HEK293T (cell line): ENCODE data around the gene NOTCH3.

Experiments used
- BHLHE40 ChIP-seq: fragments of 450-650 bp; IDR thresholded peaks from 2 replicates; pipeline ENCODE4 v1.6.1; 2016; ENCODE audit warnings: mild to moderate bottlenecking, moderate library complexity, borderline replicate concordance
- FOXK2 ChIP-seq: fragments of 450-650 bp; IDR thresholded peaks from 2 replicates; pipeline ENCODE4 v1.6.1; 2016; ENCODE audit warnings: mild to moderate bottlenecking
- SUZ12 ChIP-seq: fragments of 450-650 bp; IDR thresholded peaks from 2 replicates; pipeline ENCODE4 v1.6.1; 2016; ENCODE audit warnings: mild to moderate bottlenecking

- no peak for TF ChIP-seq FOXK2
- TF ChIP-seq BHLHE40, result no peak
- TF ChIP-seq SUZ12, result no peak
Measured at GRCh38 chr19:15154002-15154612, 46.7 kb downstream of the NOTCH3 start.
